ENCODE results near the gene CHD6. TPM values are rescaled to one million over a fixed set of nuclear protein-coding genes. Genes with fewer than 3 reads are reported as not detected.

The CHD6 gene
- total and polyA plus RNA-seq, 5 donors from 2014 or later: 33.4 to 87.4 (median 39.7) TPM

DNA sequence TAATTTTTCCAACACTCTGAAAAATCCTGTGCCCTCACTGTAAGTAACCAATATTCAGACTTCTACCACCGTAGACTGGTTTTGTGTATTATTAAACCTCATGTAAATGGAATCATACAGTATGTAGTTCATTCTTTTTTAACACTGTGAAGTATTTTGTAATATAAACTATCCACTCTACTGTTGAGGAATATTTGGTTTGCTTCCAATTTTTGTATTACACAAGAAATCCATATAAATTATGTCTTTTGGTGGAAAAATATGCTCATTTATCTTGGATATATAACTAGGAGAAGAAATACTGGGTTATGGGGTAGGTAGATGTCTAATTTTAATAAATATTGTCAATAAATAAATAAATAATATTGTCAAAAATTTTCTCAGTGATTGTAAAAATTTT is 116.8 kb downstream of the CHD6 start:
- Mint-ChIP-seq H3K9me3 (peaks cover 0 to 5% (median 1%) of the 10 kb centered on the region in 7 donors), H3K36me3 (peaks cover 31% of the 10 kb centered on the region), H3K27me3 (no peaks in the 10 kb centered on the region), H3K27ac (no peak overlapping the region), H3K4me1 (peaks cover 4 to 27% (median 7%) of the 10 kb centered on the region in 4 donors), H3K4me3 (no peak overlapping the region)
- Histone ChIP-seq H3K27me3 (ENCODE audit: control insufficient read depth, insufficient read depth, low read length) (no peaks in the 10 kb centered on the region), H3K36me3 (ENCODE audit: control insufficient read depth, insufficient read depth, low read length) (peaks cover 31% of the 10 kb centered on the region), H3K4me1 (ENCODE audit: control insufficient read depth, insufficient read depth, low read length, poor library complexity, severe bottlenecking) (no peaks in the 10 kb centered on the region), H3K9me3 (ENCODE audit: control insufficient read depth in 2 of 2, low read length in 2 of 2) (no peaks in the 10 kb centered on the region), H3K27ac (ENCODE audit: insufficient read depth, low read length, poor library complexity, severe bottlenecking) (no peak overlapping the region), H3K4me3 (ENCODE audit: low read depth, low read length) (no peak overlapping the region)
- DNase-seq (no peak), ATAC-seq (ENCODE audit: low read depth in 2 of 2) (no peak)

DNA sequence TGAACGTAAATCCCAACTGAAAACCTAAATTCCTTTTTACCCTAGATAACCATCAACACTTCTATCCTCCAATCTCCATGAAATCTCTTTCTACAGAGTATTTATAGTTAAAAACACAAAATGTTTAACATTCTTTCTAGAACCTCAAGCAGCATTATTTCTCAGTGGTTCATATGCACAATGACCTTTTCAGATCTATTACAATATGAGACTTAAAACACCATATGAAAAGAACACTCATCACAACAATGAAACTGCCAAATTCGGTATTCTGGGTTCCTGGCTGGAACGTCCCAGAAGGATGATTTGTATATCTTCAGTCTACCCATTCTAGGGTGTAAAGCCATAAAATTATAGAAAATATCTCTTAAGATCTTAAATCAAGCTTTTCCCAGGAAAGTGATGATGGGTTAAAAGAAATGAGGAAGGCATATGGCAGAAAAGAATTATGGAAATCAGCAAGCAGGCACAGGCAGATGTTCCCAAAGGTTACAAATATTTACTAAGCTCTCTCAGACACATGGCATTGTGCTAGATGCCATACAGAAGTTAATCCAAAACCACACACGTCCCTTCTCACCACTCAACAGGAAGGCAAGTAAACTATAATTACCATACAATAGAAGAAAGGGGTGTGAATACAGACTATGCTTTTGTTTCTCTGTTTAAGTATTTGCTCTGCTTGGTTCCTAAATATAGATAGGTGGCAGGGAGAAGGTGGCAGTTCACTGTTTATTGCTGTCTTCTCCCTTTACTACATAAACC is 118.0 kb downstream of the CHD6 start:
- Histone ChIP-seq H3K4me1 (ENCODE audit: control insufficient read depth, insufficient read depth, low read length, poor library complexity, severe bottlenecking) (no peaks in the 10 kb centered on the region), H3K4me3 (ENCODE audit: low read depth, low read length) (no peak overlapping the region), H3K36me3 (ENCODE audit: control insufficient read depth, insufficient read depth, low read length) (peaks cover 32% of the 10 kb centered on the region), H3K9me3 (ENCODE audit: control insufficient read depth in 2 of 2, low read length in 2 of 2) (no peaks in the 10 kb centered on the region), H3K27ac (ENCODE audit: insufficient read depth, low read length, poor library complexity, severe bottlenecking) (no peak overlapping the region), H3K27me3 (ENCODE audit: control insufficient read depth, insufficient read depth, low read length) (no peaks in the 10 kb centered on the region)
- H3K4me1 Mint-ChIP-seq: peaks cover 4 to 23% (median 7%) of the 10 kb centered on the region in 4 donors
- peaks cover 0 to 3% (median 0%) of the 10 kb centered on the region in 7 donors for H3K9me3 Mint-ChIP-seq
- H3K4me3 Mint-ChIP-seq: no peak overlapping the region
- DNase-seq: no peak
- no peak for ATAC-seq (ENCODE audit: low read depth in 2 of 2)
- no peaks in the 10 kb centered on the region for H3K27me3 Mint-ChIP-seq
- H3K36me3 Mint-ChIP-seq: peaks cover 25% of the 10 kb centered on the region
- peak overlapping the region in 1 of 3 donors; percentile 8 for H3K27ac Mint-ChIP-seq

- Histone ChIP-seq H3K9me3 (ENCODE audit: control insufficient read depth in 2 of 2, low read length in 2 of 2) (no peaks in the 10 kb centered on the region), H3K27ac (ENCODE audit: insufficient read depth, low read length, poor library complexity, severe bottlenecking) (no peak overlapping the region), H3K27me3 (ENCODE audit: control insufficient read depth, insufficient read depth, low read length) (no peaks in the 10 kb centered on the region), H3K4me1 (ENCODE audit: control insufficient read depth, insufficient read depth, low read length, poor library complexity, severe bottlenecking) (no peaks in the 10 kb centered on the region), H3K4me3 (ENCODE audit: low read depth, low read length) (no peak overlapping the region), H3K36me3 (ENCODE audit: control insufficient read depth, insufficient read depth, low read length) (peaks cover 32% of the 10 kb centered on the region)
- no peak for DNase-seq
- peaks cover 0 to 3% (median 0%) of the 10 kb centered on the region in 7 donors for H3K9me3 Mint-ChIP-seq
- peaks cover 4 to 22% (median 7%) of the 10 kb centered on the region in 4 donors for H3K4me1 Mint-ChIP-seq
- ATAC-seq (ENCODE audit: low read depth in 2 of 2): no peak
- H3K4me3 Mint-ChIP-seq: no peak overlapping the region
- H3K27me3 Mint-ChIP-seq: no peaks in the 10 kb centered on the region
- H3K36me3 Mint-ChIP-seq: peaks cover 27% of the 10 kb centered on the region
- H3K27ac Mint-ChIP-seq: no peak overlapping the region
Measured at GRCh38 chr20:41499064-41499463, 119.1 kb downstream of the CHD6 start.

GRCh38 chr20:41497186-41497895 is 120.8 kb downstream of the CHD6 start:
- Mint-ChIP-seq H3K27me3 (no peaks in the 10 kb centered on the region), H3K36me3 (peaks cover 34% of the 10 kb centered on the region), H3K27ac (no peak overlapping the region), H3K9me3 (peaks cover 0 to 2% (median 0%) of the 10 kb centered on the region in 7 donors), H3K4me3 (no peak overlapping the region), H3K4me1 (peaks cover 4 to 14% (median 7%) of the 10 kb centered on the region in 4 donors)
- H3K4me3 ChIP-seq (ENCODE audit: low read depth, low read length): no peak overlapping the region
- ATAC-seq (ENCODE audit: low read depth in 2 of 2) (no peak), DNase-seq (no peak)
- no peak overlapping the region for H3K27ac ChIP-seq (ENCODE audit: insufficient read depth, low read length, poor library complexity, severe bottlenecking)
- no peaks in the 10 kb centered on the region for H3K9me3 ChIP-seq (ENCODE audit: control insufficient read depth in 2 of 2, low read length in 2 of 2)
- H3K4me1 ChIP-seq (ENCODE audit: control insufficient read depth, insufficient read depth, low read length, poor library complexity, severe bottlenecking): no peaks in the 10 kb centered on the region
- H3K27me3 ChIP-seq (ENCODE audit: control insufficient read depth, insufficient read depth, low read length): no peaks in the 10 kb centered on the region
- H3K36me3 ChIP-seq (ENCODE audit: control insufficient read depth, insufficient read depth, low read length): peaks cover 43% of the 10 kb centered on the region

GRCh38 chr20:41494451-41494850 is 123.7 kb downstream of the CHD6 start:
- H3K27ac Mint-ChIP-seq: peak overlapping the region in 1 of 3 donors; percentile 39
- no peaks in the 10 kb centered on the region for H3K4me1 ChIP-seq (ENCODE audit: control insufficient read depth, insufficient read depth, low read length, poor library complexity, severe bottlenecking)
- peaks cover 46% of the 10 kb centered on the region for H3K36me3 Mint-ChIP-seq
- ATAC-seq (ENCODE audit: low read depth in 2 of 2): no peak
- H3K4me1 Mint-ChIP-seq: peaks cover 0 to 5% (median 4%) of the 10 kb centered on the region in 4 donors
- no peaks in the 10 kb centered on the region for H3K27me3 ChIP-seq (ENCODE audit: control insufficient read depth, insufficient read depth, low read length)
- H3K4me3 Mint-ChIP-seq: no peak overlapping the region
- DNase-seq: no peak
- H3K4me3 ChIP-seq (ENCODE audit: low read depth, low read length): no peak overlapping the region
- H3K27me3 Mint-ChIP-seq: no peaks in the 10 kb centered on the region
- H3K27ac ChIP-seq (ENCODE audit: insufficient read depth, low read length, poor library complexity, severe bottlenecking): no peak overlapping the region
- peaks cover 67% of the 10 kb centered on the region for H3K36me3 ChIP-seq (ENCODE audit: control insufficient read depth, insufficient read depth, low read length)
- no peaks in the 10 kb centered on the region for H3K9me3 Mint-ChIP-seq
- no peaks in the 10 kb centered on the region for H3K9me3 ChIP-seq (ENCODE audit: control insufficient read depth in 2 of 2, low read length in 2 of 2)

- ATAC-seq (ENCODE audit: low read depth in 2 of 2): no peak
- Histone ChIP-seq H3K27ac (ENCODE audit: insufficient read depth, low read length, poor library complexity, severe bottlenecking) (no peak overlapping the region), H3K36me3 (ENCODE audit: control insufficient read depth, insufficient read depth, low read length) (peaks cover 58% of the 10 kb centered on the region), H3K4me3 (ENCODE audit: low read depth, low read length) (no peak overlapping the region), H3K4me1 (ENCODE audit: control insufficient read depth, insufficient read depth, low read length, poor library complexity, severe bottlenecking) (no peaks in the 10 kb centered on the region), H3K9me3 (ENCODE audit: control insufficient read depth in 2 of 2, low read length in 2 of 2) (no peaks in the 10 kb centered on the region), H3K27me3 (ENCODE audit: control insufficient read depth, insufficient read depth, low read length) (no peaks in the 10 kb centered on the region)
- Mint-ChIP-seq H3K4me1 (peaks cover 9 to 21% (median 14%) of the 10 kb centered on the region in 4 donors), H3K36me3 (peaks cover 64% of the 10 kb centered on the region), H3K9me3 (no peaks in the 10 kb centered on the region), H3K4me3 (no peak overlapping the region), H3K27ac (peak overlapping the region in 1 of 3 donors; percentile 81), H3K27me3 (no peaks in the 10 kb centered on the region)
- DNase-seq: no peak
Measured at GRCh38 chr20:41483553-41483930, 134.6 kb downstream of the CHD6 start.

- Mint-ChIP-seq H3K36me3 (peaks cover 62% of the 10 kb centered on the region), H3K4me3 (no peak overlapping the region), H3K9me3 (no peaks in the 10 kb centered on the region), H3K4me1 (peaks cover 9 to 21% (median 14%) of the 10 kb centered on the region in 4 donors), H3K27ac (peak overlapping the region in 1 of 3 donors; percentile 81), H3K27me3 (no peaks in the 10 kb centered on the region)
- Histone ChIP-seq H3K9me3 (ENCODE audit: control insufficient read depth in 2 of 2, low read length in 2 of 2) (no peaks in the 10 kb centered on the region), H3K36me3 (ENCODE audit: control insufficient read depth, insufficient read depth, low read length) (peaks cover 57% of the 10 kb centered on the region), H3K27me3 (ENCODE audit: control insufficient read depth, insufficient read depth, low read length) (no peaks in the 10 kb centered on the region), H3K4me3 (ENCODE audit: low read depth, low read length) (no peak overlapping the region), H3K4me1 (ENCODE audit: control insufficient read depth, insufficient read depth, low read length, poor library complexity, severe bottlenecking) (no peaks in the 10 kb centered on the region), H3K27ac (ENCODE audit: insufficient read depth, low read length, poor library complexity, severe bottlenecking) (no peak overlapping the region)
- ATAC-seq (ENCODE audit: low read depth in 2 of 2) (no peak), DNase-seq (no peak)
Measured at GRCh38 chr20:41482647-41483552, 135.3 kb downstream of the CHD6 start.

Data from CD4-positive, CD25-positive, alpha-beta regulatory T cell (primary cell).